Epithelial cell of proximal tubule (primary cell): ENCODE measurements around the gene TFAP2A. TPM values are rescaled to one million over a fixed set of nuclear protein-coding genes. Genes with fewer than 3 reads are reported as not detected.

Experiments used
- DNase-seq: peaks from one replicate; pipeline ENCODE4 v3.0.0-alpha.2; 2011; ENCODE audit warnings: low read depth
- H3K4me3 ChIP-seq: 2 replicates; pipeline ENCODE4 v1.5.1; 2011; ENCODE audit warnings: low read depth, mild to moderate bottlenecking, low read length
- CTCF ChIP-seq: conservative IDR thresholded peaks from 2 replicates; pipeline ENCODE4 v1.5.1; 2012; ENCODE audit warnings: low read depth, mild to moderate bottlenecking, low read length
- total RNA-seq: library from RNA; depleted of rRNA; stranded (reverse); fragments of >200 nt; gene quantifications from 2 replicates; pipeline ENCODE4 v1.2.3, GENCODE V29; 2015

Gene TFAP2A
- total RNA-seq, 1 donor from 2014 or later = 17.8 TPM

- TF ChIP-seq CTCF = no peak
- H3K4me3 ChIP-seq = no peak overlapping the region
Observed at GRCh38 chr6:10399451-10399850, 15.4 kb downstream of the TFAP2A start.

DNA sequence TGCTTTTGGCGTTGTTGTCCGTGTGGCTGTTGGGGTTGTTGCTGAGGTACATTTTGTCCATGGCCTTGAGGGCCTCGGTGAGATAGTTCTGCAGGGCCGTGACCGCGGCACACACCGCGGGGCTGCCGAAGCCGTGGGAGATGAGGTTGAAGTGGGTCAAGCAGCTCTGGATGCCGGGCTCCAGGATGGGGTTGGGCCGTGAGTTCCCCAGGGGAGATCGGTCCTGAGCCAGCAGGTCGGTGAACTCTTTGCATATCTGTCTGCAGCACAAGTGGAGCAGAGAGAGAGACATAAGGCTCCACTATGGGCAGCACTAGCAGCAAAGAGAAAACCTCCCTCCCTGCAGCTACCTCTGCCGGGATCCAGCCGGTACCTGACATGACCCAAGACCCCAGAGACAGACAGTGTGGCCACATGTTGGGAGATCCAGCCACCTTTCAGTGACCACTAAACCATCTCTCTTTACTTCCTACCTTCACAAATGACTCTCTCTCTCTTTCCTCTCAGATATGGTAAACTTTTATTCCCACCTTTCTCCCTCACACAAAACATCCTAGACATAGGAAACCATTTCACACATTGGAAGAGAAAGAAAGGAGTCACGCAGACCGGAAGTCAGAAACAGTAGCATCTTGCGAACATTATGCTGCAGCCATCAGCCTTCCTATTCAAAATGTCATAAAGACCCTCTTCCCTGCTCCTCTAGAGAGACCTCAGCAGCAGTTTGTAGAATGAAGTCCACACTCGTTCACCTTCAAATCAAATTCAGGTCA is 16.2 kb downstream of the TFAP2A start:
- no peak for TF ChIP-seq CTCF
- no peak for DNase-seq
- H3K4me3 ChIP-seq = no peak overlapping the region

More at GRCh38 chr6:10399451-10399850, 15.4 kb downstream of the TFAP2A start:
- no peak for DNase-seq

DNA sequence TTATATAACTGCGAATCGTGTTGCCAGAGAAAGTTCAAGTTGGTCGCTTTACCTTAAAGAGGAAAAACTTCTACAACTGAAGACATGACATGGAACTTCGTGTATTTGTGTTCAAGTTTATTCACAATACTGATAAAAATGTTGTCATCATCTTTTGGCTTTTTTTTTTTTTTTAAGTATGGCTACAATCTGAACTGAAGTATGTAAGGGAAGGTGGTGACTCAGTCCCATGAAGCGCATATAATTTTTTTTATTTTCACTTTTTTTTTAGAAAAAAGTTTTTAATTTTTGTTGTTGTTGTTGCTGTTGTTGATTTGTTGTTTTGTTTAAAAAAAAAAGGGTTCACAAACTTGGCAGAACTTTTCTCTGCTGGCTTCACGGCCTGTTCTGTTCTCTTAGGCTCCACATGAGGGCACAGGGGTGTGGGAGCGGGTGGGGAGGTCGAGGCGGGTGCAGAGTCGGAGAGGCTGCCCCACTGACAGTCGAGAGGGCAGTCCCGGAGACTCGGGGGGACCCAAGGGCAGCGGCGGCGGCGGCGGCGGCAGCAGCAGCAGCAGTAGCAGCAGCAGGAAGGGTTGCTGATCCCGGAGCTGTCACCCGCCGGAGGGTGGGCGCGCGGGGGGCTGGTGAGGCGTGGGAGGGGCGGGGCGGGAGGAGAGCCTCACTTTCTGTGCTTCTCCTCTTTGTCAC is 17.0 kb downstream of the TFAP2A start:
- TF ChIP-seq CTCF = no peak
- H3K4me3 ChIP-seq = no peak overlapping the region
- DNase-seq = no peak

GRCh38 chr6:10396785-10397184 is 18.1 kb downstream of the TFAP2A start:
- no peak overlapping the region for H3K4me3 ChIP-seq
- no peak for DNase-seq
- no peak for TF ChIP-seq CTCF

DNA sequence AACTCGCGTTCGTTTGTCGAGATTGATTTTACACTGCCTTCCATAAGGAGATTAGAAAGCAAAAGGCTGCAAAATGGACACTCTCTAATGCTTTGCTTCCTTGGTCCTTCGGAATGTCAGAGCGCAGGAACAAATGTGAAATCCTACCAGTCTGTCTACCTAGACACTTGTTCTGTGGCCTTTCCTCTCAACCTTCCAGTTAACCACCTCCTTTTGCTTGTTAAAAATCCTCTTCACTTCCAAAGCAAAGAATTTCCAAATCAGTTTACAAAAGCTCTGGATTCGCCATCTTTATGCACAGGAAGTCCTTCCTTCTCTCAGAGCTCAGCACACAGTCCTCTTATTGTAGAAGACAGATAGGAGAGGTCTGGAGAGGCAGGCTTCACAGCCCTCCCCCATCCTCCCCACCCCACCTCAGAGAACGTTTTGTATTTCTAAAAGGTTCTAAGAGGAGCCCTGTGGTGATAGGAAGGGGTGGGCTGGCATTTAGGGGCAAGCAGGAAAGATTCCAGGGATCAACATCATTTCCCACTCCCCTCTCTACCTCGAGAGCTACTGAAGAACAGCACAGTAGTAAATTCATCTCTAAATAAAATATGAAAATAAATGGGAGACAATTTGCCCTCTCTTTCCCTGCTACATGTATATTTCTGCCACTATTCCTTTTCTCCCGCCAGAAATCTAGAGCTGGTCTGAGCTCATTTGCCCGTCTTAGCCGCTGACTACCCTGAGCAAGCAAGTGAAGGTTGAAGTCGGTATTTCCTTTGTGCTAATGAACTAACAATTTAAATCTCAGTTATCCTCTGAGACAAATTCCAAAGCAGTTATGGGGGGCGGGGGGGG is 18.9 kb downstream of the TFAP2A start:
- no peak overlapping the region for H3K4me3 ChIP-seq
- TF ChIP-seq CTCF = no peak
- DNase-seq = no peak

- DNase-seq = no peak
- H3K4me3 ChIP-seq = no peak overlapping the region
- no peak for TF ChIP-seq CTCF
Observed at GRCh38 chr6:10395171-10395703, 19.6 kb downstream of the TFAP2A start.
